Measurements from ENCODE around the gene ZDHHC14.

ZDHHC14 gene

GRCh38 chr6:157679605-157680580, 298.9 kb downstream of the ZDHHC14 start:
- TF ChIP-seq CTCF (IDR thresholded peaks at IDR 0.05; ENCODE audit: control insufficient read depth, insufficient read depth, low read depth, low read length, missing control alignments): no peak
- no peak overlapping the region for H3K4me3 ChIP-seq (ENCODE audit: control insufficient read depth, low read depth, low read length)
- no peak for DNase-seq (ENCODE audit: low read depth)

GRCh38 chr6:157681041-157681650, 300.2 kb downstream of the ZDHHC14 start:
- H3K4me3 ChIP-seq (ENCODE audit: control insufficient read depth, low read depth, low read length): no peak overlapping the region
- no peak for TF ChIP-seq CTCF (IDR thresholded peaks at IDR 0.05; ENCODE audit: control insufficient read depth, insufficient read depth, low read depth, low read length, missing control alignments)
- no peak for DNase-seq (ENCODE audit: low read depth)

- DNase-seq (ENCODE audit: low read depth): no peak
- no peak for TF ChIP-seq CTCF (IDR thresholded peaks at IDR 0.05; ENCODE audit: control insufficient read depth, insufficient read depth, low read depth, low read length, missing control alignments)
- no peak overlapping the region for H3K4me3 ChIP-seq (ENCODE audit: control insufficient read depth, low read depth, low read length)
These were observed 302.0 kb downstream of the ZDHHC14 start for GRCh38 chr6:157682856-157683481.

GRCh38 chr6:157683707-157684106, 302.7 kb downstream of the ZDHHC14 start:
- no peak for DNase-seq (ENCODE audit: low read depth)
- H3K4me3 ChIP-seq (ENCODE audit: control insufficient read depth, low read depth, low read length): no peak overlapping the region
- TF ChIP-seq CTCF (IDR thresholded peaks at IDR 0.05; ENCODE audit: control insufficient read depth, insufficient read depth, low read depth, low read length, missing control alignments): no peak

GRCh38 chr6:157684620-157685299, 303.8 kb downstream of the ZDHHC14 start:
- no peak overlapping the region for H3K4me3 ChIP-seq (ENCODE audit: control insufficient read depth, low read depth, low read length)
- no peak for DNase-seq (ENCODE audit: low read depth)
- TF ChIP-seq CTCF (IDR thresholded peaks at IDR 0.05; ENCODE audit: control insufficient read depth, insufficient read depth, low read depth, low read length, missing control alignments): no peak

GRCh38 chr6:157685596-157686280, 304.7 kb downstream of the ZDHHC14 start:
- no peak for DNase-seq (ENCODE audit: low read depth)
- no peak for TF ChIP-seq CTCF (IDR thresholded peaks at IDR 0.05; ENCODE audit: control insufficient read depth, insufficient read depth, low read depth, low read length, missing control alignments)

More at GRCh38 chr6:157685596-157686280, 304.7 kb downstream of the ZDHHC14 start:
- no peak overlapping the region for H3K4me3 ChIP-seq (ENCODE audit: control insufficient read depth, low read depth, low read length)
